GM12865 (cell line): ENCODE results near the gene PATJ.

ENCODE experiments used
- DNase-seq: peaks from one replicate; pipeline ENCODE4 v3.0.0; 2010; ENCODE audit warnings: low read depth
- H3K4me3 ChIP-seq: 2 replicates; pipeline ENCODE4 v1.5.1; 2011; ENCODE audit warnings: mild to moderate bottlenecking, low read depth, low read length, control low read depth
- TF ChIP-seq, protein P1 (sequence below): IDR thresholded peaks from 2 replicates; pipeline ENCODE4 v1.5.1; 2011; ENCODE audit warnings: low read length, control low read depth, low read depth, inconsistent platforms; ENCODE audit not compliant: insufficient read depth; ENCODE audit errors: missing control alignments

The PATJ gene

GRCh38 chr1:62093261-62093660 lies 351.0 kb downstream of the PATJ start:
- TF ChIP-seq, protein P1, sequence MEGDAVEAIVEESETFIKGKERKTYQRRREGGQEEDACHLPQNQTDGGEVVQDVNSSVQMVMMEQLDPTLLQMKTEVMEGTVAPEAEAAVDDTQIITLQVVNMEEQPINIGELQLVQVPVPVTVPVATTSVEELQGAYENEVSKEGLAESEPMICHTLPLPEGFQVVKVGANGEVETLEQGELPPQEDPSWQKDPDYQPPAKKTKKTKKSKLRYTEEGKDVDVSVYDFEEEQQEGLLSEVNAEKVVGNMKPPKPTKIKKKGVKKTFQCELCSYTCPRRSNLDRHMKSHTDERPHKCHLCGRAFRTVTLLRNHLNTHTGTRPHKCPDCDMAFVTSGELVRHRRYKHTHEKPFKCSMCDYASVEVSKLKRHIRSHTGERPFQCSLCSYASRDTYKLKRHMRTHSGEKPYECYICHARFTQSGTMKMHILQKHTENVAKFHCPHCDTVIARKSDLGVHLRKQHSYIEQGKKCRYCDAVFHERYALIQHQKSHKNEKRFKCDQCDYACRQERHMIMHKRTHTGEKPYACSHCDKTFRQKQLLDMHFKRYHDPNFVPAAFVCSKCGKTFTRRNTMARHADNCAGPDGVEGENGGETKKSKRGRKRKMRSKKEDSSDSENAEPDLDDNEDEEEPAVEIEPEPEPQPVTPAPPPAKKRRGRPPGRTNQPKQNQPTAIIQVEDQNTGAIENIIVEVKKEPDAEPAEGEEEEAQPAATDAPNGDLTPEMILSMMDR = no peak
- no peak overlapping the region for H3K4me3 ChIP-seq
- DNase-seq = no peak

DNA sequence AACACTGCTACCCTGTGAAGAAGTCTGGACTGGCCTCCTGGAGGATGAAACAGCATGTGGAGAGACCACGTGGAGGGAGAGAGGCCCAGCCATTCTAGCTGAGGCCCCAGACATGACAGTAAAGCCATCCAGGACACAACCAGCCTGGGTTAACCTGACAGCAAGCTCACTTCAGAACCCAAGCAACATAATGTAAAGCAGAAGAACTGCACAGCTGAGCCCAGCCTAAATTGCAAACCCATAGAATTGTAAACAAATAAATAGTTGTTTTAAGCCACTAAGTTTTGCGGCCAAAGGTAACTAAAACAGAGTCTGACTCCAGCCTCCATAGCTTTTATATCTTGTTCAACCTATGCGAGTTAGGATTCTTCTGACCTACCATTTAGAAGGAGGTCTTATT lies 355.2 kb downstream of the PATJ start:
- no peak for DNase-seq
- TF ChIP-seq, protein P1 = no peak
- no peak overlapping the region for H3K4me3 ChIP-seq

GRCh38 chr1:62100442-62100841 lies 358.2 kb downstream of the PATJ start:
- no peak overlapping the region for H3K4me3 ChIP-seq
- no peak for DNase-seq
- TF ChIP-seq, protein P1 = no peak

DNA sequence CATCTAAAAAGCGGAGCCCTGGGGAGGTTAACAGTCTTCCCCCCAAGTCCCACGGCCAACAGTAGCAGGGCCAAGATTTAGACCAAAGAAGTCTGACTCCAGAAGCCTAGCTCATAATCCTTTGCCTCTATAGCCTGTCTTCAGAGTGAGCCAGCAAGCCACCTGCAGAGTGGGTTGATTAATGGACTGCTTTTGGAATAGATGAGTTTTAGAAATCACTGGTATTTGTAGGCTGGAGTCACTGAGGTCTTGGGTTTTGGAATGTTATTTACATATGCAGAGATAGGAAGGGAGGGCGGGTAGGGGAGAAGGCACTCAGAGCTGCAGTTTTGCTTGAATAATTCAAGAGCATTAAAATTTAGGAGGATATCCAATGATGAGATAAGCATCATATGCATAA lies 361.6 kb downstream of the PATJ start:
- H3K4me3 ChIP-seq = no peak overlapping the region
- no peak for DNase-seq
- TF ChIP-seq, protein P1 = no peak

DNA sequence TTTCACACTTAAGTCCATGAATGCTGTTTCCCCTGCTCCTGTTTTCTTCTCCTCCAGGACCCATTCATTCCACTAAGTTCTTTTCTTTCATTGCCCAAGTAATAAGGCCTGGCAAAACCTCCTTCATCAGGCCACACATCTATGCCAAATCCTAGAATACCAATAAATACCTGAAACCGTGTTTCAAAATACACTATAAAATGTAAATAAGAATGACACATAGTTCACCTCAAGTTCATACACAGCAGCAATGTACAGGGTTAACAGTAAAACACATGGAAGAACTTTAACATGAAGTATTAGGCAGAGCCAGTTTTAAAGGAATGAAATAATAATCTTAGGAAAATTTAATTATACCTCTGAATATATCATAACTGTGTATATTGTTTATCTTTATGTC lies 365.6 kb downstream of the PATJ start:
- DNase-seq = no peak
- TF ChIP-seq, protein P1 = no peak
- no peak overlapping the region for H3K4me3 ChIP-seq

DNA sequence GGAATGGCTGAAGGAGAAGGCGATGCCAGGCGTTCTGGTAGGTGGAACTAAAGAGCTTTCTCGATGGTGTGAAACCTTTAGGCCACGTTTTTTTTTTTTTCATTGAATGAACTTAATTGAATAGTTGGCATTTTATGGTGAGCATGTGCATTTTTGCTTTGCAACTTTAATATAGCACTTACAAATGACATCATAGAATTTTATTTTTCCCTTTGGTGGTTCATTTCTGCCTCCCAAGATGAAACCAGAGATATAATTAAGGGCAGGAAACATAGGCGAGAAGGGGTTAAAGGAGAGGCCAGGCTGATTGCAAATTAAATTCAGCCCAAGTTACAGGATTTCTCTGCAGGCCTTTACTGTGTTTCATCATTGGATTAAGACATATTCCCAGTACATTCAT lies 366.8 kb downstream of the PATJ start:
- TF ChIP-seq, protein P1 = no peak
- no peak for DNase-seq
- H3K4me3 ChIP-seq = no peak overlapping the region

GRCh38 chr1:62110198-62110817 lies 368.0 kb downstream of the PATJ start:
- no peak overlapping the region for H3K4me3 ChIP-seq
- DNase-seq = no peak
- TF ChIP-seq, protein P1 = no peak
